Fibroblast of the aortic adventitia (primary cell): ENCODE measurements around the gene SHC2. TPM values are rescaled to one million over a fixed set of nuclear protein-coding genes. Genes with fewer than 3 reads are reported as not detected.

Experiments used
- DNase-seq: peaks from one replicate; pipeline ENCODE4 v3.0.0-alpha.2; 2010; ENCODE audit warnings: low read depth
- H3K4me3 ChIP-seq: 2 replicates; pipeline ENCODE4 v1.5.1; 2011; ENCODE audit warnings: low read depth, mild to moderate bottlenecking, control low read depth, low read length, moderate library complexity
- total RNA-seq: library from RNA; depleted of rRNA; stranded (reverse); fragments of >200 nt; gene quantifications from 2 replicates; pipeline ENCODE4 v1.2.3, GENCODE V29; 2012; ENCODE audit warnings: low replicate concordance
- TF ChIP-seq, protein P1 (sequence below): IDR thresholded peaks from 2 replicates; pipeline ENCODE4 v1.5.1; 2011; ENCODE audit warnings: mild to moderate bottlenecking, low read length, control low read depth, inconsistent platforms; ENCODE audit not compliant: insufficient read depth

SHC2 gene
- total RNA-seq, 1 donor, result 0.81 TPM

DNA sequence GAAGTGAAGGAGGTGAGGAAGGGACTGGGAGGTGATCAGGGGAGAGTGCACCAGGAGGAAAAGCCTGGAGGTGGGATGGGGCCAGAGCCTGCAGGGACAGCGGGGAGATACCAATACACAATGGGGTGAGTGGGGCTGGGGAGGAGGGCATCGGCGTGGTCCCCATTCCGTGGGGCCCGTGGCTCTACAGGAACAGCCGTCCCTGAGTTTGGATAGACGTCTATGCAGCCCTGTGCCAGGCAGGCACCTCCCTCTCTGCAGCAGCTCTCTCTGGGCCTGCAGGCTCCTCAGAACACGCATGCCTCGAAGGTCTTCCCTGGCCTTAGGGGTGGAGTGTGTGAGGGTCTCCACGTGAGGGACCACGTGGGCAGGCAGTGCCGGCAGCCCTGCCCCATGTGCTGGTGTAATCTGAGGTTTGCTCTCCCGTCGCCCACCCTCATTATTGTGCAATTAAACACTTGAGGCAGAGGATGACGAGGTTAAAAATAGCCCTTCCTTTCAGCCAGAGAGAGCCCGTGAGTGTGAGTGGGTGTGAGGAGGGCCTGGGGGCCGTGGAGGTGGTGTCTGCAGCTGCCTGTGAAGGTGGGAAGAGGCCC, 68.4 kb downstream of the SHC2 start:
- TF ChIP-seq, protein P1, sequence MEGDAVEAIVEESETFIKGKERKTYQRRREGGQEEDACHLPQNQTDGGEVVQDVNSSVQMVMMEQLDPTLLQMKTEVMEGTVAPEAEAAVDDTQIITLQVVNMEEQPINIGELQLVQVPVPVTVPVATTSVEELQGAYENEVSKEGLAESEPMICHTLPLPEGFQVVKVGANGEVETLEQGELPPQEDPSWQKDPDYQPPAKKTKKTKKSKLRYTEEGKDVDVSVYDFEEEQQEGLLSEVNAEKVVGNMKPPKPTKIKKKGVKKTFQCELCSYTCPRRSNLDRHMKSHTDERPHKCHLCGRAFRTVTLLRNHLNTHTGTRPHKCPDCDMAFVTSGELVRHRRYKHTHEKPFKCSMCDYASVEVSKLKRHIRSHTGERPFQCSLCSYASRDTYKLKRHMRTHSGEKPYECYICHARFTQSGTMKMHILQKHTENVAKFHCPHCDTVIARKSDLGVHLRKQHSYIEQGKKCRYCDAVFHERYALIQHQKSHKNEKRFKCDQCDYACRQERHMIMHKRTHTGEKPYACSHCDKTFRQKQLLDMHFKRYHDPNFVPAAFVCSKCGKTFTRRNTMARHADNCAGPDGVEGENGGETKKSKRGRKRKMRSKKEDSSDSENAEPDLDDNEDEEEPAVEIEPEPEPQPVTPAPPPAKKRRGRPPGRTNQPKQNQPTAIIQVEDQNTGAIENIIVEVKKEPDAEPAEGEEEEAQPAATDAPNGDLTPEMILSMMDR, result no peak
- DNase-seq, result no peak
- H3K4me3 ChIP-seq, result no peak overlapping the region

DNA sequence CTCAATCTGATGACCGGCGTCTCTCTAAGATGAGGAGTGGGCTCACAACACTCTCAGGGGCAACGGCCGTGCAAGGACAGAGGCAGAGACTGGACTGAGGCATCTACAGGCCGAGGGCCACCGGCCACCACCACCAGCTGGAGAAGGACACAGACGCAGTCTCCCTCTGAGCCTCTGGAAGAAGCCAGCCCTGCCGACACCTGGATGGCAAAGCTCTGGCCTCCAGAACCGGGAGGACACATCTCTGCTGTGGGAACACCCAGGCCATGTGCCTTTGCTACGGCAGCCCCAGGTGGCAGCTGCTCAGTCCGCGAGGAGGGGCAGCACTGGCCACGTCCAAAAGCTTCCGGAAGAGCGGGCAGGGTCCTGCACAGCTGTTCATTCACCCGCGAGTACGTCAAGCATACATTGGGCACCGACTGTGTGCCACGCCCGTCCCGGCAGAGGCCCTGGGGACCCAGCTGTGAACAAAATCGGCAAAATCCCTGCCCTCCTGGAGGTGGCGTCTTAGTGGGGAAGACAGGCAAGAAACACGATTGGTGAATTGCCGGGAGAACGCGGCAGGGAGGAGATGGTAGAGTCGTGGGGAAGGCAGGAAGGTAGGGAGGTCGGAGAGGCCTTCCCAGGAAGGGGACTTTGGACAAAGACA, 69.0 kb downstream of the SHC2 start:
- H3K4me3 ChIP-seq, result no peak overlapping the region
- TF ChIP-seq, protein P1, result no peak
- DNase-seq, result no peak

DNA sequence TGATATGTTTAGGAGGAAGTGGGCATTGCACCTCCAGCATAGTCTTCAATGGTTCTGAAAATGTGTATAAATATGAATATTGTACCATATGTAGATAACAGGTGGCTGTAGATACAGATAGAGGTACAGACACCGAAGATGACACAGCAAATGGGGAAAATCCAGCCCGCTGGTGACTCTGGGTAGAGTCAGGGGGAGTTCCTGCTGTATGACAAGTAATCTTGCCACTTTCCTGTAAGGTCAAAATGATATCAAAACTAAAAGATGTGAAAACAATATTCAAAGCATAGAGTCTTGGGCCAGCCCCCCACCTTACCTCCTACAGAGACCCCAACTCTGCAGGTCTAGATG, 69.7 kb downstream of the SHC2 start:
- TF ChIP-seq, protein P1, result no peak
- H3K4me3 ChIP-seq, result no peak overlapping the region
- DNase-seq, result no peak

DNA sequence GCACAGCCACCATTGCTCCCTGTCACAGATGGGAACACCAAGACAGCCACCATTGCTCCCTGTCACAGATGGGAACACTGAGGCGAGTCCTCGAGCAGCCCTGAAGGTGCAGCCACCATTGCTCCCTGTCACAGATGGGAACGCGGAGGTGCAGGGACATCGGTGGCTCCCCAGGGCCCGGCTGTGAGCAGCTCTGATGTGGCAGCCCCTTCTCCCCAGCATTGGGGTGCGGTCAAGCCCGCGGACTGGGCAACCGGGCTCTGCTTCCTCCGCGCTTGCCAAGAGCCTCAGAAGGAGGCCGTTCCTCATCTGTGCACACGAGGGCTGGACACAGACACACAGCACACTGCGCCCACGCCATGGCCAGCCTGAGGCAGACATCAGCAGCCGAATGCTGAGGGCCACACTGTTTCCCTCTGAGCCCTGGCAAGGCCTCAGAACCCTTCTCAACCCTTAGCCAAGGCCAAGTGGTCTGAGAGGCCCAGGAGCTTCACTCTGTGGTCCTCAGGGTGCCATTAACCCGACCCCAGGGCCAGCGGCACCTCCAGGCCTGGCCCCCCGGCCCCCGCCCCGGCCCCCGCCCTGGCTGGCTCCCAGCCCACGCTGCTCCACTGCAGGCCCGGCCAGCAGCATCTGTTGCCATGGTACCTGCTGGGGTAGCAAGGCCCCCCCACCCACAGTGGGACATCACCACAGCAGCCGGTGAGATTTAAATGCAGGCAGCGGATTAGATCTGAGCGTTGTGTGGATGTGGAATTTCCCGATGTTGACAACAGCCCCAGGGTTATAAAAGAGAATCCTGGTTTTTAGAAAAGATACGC, 70.2 kb downstream of the SHC2 start:
- TF ChIP-seq, protein P1, result no peak
- H3K4me3 ChIP-seq, result no peak overlapping the region
- DNase-seq, result no peak

DNA sequence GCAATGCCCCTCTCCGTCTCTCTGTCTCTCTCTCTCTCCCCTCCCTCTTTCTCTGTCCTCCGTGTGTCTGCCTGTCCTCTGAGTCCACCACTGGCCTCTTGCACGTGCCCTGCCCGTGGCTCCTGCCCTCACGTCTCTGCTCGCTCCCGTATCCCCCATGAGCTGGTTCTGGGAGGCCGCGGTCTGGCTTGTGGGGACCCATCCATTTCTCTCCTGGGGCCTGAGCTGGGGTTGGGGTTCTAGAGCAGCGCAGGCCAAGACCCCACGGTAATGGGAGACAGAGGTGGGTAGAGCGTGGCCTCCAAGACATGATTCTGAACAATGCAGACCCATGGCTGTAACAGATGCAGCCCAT, 70.9 kb downstream of the SHC2 start:
- no peak overlapping the region for H3K4me3 ChIP-seq
- TF ChIP-seq, protein P1, result no peak
- DNase-seq, result no peak

DNA sequence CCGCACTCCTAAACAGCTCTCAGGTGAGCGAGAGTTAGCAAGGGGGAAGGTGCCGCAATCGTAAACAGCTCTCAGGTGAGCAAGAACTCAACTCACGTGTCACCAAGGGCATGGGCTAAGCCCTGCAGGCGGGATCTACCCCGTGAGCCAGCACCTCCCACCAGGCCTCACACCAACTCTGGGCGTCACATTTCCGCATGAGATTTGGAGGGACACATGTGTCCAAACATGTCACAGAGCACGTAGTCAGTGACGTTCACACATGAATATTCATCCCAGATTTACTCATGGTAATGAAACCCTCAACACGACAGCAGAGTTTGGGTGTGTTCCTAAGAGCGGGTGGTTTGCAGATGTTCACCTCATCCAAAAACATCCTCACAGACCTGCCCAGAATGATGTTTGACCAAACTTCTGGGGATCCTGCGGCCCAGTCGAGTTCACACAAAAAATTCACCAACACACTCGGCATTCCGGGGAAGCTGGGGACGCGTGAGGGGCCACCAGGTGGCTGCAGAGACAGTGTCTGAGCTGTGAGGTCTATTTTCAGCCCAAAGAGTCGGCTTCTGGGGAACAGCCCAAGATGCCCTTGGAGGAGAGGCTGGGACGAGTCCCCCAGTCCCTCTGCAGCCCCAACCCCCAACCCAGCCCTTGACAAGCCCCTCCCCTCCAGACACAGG, 71.4 kb downstream of the SHC2 start:
- no peak for DNase-seq
- no peak overlapping the region for H3K4me3 ChIP-seq
- TF ChIP-seq, protein P1, result no peak
